ENCODE measurements around the gene AACS.

Gene AACS

GRCh38 chr12:125183187-125184067, 118.2 kb downstream of the AACS start:
- peak; percentile 30 to 91 (median 73) for DNase-seq

GRCh38 chr12:125184213-125184967, 119.2 kb downstream of the AACS start:
- no peak for DNase-seq

- no peak for DNase-seq
Observed at GRCh38 chr12:125185311-125185739, 120.1 kb downstream of the AACS start.

- DNase-seq = peak in 46 of 51 donors; percentile 9 to 88 (median 68)
Observed at GRCh38 chr12:125185740-125186470, 120.7 kb downstream of the AACS start, which contains the start of gene TMEM132B. Gene TMEM132B (plus strand): TSS chr12:125186386.

GRCh38 chr12:125186471-125187147, 121.4 kb downstream of the AACS start:
- peak in 3 of 51 donors; percentile 6 to 47 (median 20) for DNase-seq

GRCh38 chr12:125187148-125187745, 122.0 kb downstream of the AACS start:
- DNase-seq = peak in 9 of 51 donors; percentile 7 to 27 (median 11)

GRCh38 chr12:125187780-125188741, 122.8 kb downstream of the AACS start:
- peak in 1 of 51 donors; percentile 36 for DNase-seq

- peak in 1 of 51 donors; percentile 20 for DNase-seq
Observed at GRCh38 chr12:125189015-125189414, 123.8 kb downstream of the AACS start.

GRCh38 chr12:125189502-125189901, 124.3 kb downstream of the AACS start:
- peak in 1 of 51 donors; percentile 12 for DNase-seq

GRCh38 chr12:125191361-125192087, 126.3 kb downstream of the AACS start:
- no peak for DNase-seq

- no peak for DNase-seq
Observed at GRCh38 chr12:125192690-125193221, 127.5 kb downstream of the AACS start.
